Sigmoid colon (tissue), 4 donors: Measurements from ENCODE around the gene DAPK2.

Source experiments
- EP300 ChIP-seq, 4 donors: sonication (generic); formaldehyde crosslinking; IDR thresholded peaks; one replicate each; pipeline ENCODE4 v1.6.1; 2017; ENCODE audit warnings: antibody characterized with exemption in 4 of 4
- POLR2A ChIP-seq, 2 donors: fragments of 450-650 bp; IDR thresholded peaks; one replicate each; pipeline ENCODE4 v1.6.1; 2016; ENCODE audit warnings: antibody characterized with exemption in 2 of 2, mild to moderate bottlenecking in 2 of 2, moderate library complexity in 2 of 2
- TF ChIP-seq, protein P1 (sequence below), 4 experiments: fragments of 450-650 bp in 3 of 4; fragments of 200-600 bp in 1 of 4; IDR thresholded peaks; one replicate each; pipeline ENCODE4 v1.5.1; 2016 to 2019; ENCODE audit warnings: antibody characterized with exemption in 4 of 4, mild to moderate bottlenecking in 3 of 4, moderate library complexity in 2 of 4

- TF ChIP-seq, protein P1, sequence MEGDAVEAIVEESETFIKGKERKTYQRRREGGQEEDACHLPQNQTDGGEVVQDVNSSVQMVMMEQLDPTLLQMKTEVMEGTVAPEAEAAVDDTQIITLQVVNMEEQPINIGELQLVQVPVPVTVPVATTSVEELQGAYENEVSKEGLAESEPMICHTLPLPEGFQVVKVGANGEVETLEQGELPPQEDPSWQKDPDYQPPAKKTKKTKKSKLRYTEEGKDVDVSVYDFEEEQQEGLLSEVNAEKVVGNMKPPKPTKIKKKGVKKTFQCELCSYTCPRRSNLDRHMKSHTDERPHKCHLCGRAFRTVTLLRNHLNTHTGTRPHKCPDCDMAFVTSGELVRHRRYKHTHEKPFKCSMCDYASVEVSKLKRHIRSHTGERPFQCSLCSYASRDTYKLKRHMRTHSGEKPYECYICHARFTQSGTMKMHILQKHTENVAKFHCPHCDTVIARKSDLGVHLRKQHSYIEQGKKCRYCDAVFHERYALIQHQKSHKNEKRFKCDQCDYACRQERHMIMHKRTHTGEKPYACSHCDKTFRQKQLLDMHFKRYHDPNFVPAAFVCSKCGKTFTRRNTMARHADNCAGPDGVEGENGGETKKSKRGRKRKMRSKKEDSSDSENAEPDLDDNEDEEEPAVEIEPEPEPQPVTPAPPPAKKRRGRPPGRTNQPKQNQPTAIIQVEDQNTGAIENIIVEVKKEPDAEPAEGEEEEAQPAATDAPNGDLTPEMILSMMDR (IDR thresholded peaks at IDR 0.05), result no peak
- no peak for TF ChIP-seq POLR2A (IDR thresholded peaks at IDR 0.05)
- no peak for TF ChIP-seq EP300 (IDR thresholded peaks at IDR 0.05)
Measured at GRCh38 chr15:63953524-63953923, 92.8 kb downstream of the DAPK2 start.
